Measurements from ENCODE around the gene DR1. TPM values are rescaled to one million over a fixed set of nuclear protein-coding genes. Genes with fewer than 3 reads are reported as not detected.

The DR1 gene
- total and polyA plus RNA-seq, 2 of the 13 experiments (the other 11 are each of a cell fraction or from before 2014, with no cell fraction given) = 17.8 to 42.3 TPM

DNA sequence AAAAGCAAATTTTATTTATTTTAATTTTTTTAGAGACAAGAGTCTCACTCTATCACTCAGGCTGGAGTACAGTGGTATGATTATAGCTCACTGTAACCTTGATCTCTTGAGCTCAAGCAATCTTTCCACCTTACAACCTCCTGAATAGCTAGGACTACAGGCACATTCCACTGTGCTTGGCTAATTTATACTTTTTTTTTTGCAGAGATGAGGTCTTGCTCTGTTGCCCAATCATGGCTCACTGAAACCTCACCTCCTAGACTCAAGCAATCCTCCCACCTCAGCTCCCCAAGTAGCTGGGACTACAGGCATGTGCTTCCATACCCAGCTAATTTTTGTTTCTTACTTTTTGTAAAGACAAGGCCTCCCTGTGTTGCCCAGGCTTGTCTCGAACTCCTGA, 49.5 kb downstream of the DR1 start (continued):
- no peak for TF ChIP-seq NR2F6 (IDR thresholded peaks at IDR 0.05)
- 0 out of 2 replicates have a peak, but pooled peaks have one; percentile 16 for TF ChIP-seq NR2F6 (CRISPR knock-in tag; IDR thresholded peaks at IDR 0.05)
- TF ChIP-seq KLF13 (CRISPR knock-in tag; IDR thresholded peaks at IDR 0.05) = no peak
- peak; percentile 31; the same call in 1 of the 2 replicates for TF ChIP-seq ZMYM4 (CRISPR knock-in tag; IDR thresholded peaks at IDR 0.05)
- TF ChIP-seq ATF7 (IDR thresholded peaks at IDR 0.05) = peak; percentile 40; the same call in 1 of the 2 replicates
- TF ChIP-seq ATF7 (CRISPR knock-in tag; IDR thresholded peaks at IDR 0.05) = peak; percentile 37; the same call in 1 of the 2 replicates
- TF ChIP-seq ETV6 (CRISPR knock-in tag; conservative IDR thresholded peaks at IDR 0.05) = no peak
- no peak for TF ChIP-seq HNRNPK (IDR thresholded peaks at IDR 0.05; ENCODE audit: low read depth, low read length, poor library complexity, severe bottlenecking)
- TF ChIP-seq, protein P1, sequence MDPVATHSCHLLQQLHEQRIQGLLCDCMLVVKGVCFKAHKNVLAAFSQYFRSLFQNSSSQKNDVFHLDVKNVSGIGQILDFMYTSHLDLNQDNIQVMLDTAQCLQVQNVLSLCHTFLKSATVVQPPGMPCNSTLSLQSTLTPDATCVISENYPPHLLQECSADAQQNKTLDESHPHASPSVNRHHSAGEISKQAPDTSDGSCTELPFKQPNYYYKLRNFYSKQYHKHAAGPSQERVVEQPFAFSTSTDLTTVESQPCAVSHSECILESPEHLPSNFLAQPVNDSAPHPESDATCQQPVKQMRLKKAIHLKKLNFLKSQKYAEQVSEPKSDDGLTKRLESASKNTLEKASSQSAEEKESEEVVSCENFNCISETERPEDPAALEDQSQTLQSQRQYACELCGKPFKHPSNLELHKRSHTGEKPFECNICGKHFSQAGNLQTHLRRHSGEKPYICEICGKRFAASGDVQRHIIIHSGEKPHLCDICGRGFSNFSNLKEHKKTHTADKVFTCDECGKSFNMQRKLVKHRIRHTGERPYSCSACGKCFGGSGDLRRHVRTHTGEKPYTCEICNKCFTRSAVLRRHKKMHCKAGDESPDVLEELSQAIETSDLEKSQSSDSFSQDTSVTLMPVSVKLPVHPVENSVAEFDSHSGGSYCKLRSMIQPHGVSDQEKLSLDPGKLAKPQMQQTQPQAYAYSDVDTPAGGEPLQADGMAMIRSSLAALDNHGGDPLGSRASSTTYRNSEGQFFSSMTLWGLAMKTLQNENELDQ (CRISPR knock-in tag; IDR thresholded peaks at IDR 0.05; ENCODE audit: borderline replicate concordance) = no peak
- peak; percentile 83 for TF ChIP-seq CEBPG (CRISPR knock-in tag; IDR thresholded peaks at IDR 0.05)
- TF ChIP-seq ZNF816 (CRISPR knock-in tag; IDR thresholded peaks at IDR 0.05; ENCODE audit: borderline replicate concordance) = no peak
- peak; percentile 62; the same call in 1 of the 2 replicates for TF ChIP-seq MIXL1 (CRISPR knock-in tag; IDR thresholded peaks at IDR 0.05)
- TF ChIP-seq KAT2B (IDR thresholded peaks at IDR 0.05; ENCODE audit: borderline replicate concordance, low read depth, low read length) = no peak
- peak; percentile 28; the same call in 1 of the 2 replicates for TF ChIP-seq HDAC2 (CRISPR knock-in tag; IDR thresholded peaks at IDR 0.05)
- no peak for TF ChIP-seq KLF6 (CRISPR knock-in tag; IDR thresholded peaks at IDR 0.05)
- peak; percentile 33; the same call in 1 of the 2 replicates for TF ChIP-seq SOX5 (CRISPR knock-in tag; IDR thresholded peaks at IDR 0.05; ENCODE audit: borderline replicate concordance)
- TF ChIP-seq BATF2 (CRISPR knock-in tag; IDR thresholded peaks at IDR 0.05) = no peak
- no peak for TF ChIP-seq ZNF230 (CRISPR knock-in tag; IDR thresholded peaks at IDR 0.05)
- no peak for TF ChIP-seq NRL (CRISPR knock-in tag; IDR thresholded peaks at IDR 0.05; ENCODE audit: borderline replicate concordance)
- no peak for TF ChIP-seq ZNF468 (CRISPR knock-in tag; IDR thresholded peaks at IDR 0.05)
- peak; percentile 75 for TF ChIP-seq ZKSCAN5 (CRISPR knock-in tag; IDR thresholded peaks at IDR 0.05)
- TF ChIP-seq CBX5 (CRISPR knock-in tag; IDR thresholded peaks at IDR 0.05; ENCODE audit: borderline replicate concordance) = no peak
- peak; percentile 16; the same call in 1 of the 2 replicates for TF ChIP-seq SIX1 (CRISPR knock-in tag; IDR thresholded peaks at IDR 0.05; ENCODE audit: borderline replicate concordance)
- 0 out of 2 replicates have a peak, but pooled peaks have one; percentile 26 for TF ChIP-seq GFI1 (CRISPR knock-in tag; IDR thresholded peaks at IDR 0.05; ENCODE audit: borderline replicate concordance)
- TF ChIP-seq, protein P2, sequence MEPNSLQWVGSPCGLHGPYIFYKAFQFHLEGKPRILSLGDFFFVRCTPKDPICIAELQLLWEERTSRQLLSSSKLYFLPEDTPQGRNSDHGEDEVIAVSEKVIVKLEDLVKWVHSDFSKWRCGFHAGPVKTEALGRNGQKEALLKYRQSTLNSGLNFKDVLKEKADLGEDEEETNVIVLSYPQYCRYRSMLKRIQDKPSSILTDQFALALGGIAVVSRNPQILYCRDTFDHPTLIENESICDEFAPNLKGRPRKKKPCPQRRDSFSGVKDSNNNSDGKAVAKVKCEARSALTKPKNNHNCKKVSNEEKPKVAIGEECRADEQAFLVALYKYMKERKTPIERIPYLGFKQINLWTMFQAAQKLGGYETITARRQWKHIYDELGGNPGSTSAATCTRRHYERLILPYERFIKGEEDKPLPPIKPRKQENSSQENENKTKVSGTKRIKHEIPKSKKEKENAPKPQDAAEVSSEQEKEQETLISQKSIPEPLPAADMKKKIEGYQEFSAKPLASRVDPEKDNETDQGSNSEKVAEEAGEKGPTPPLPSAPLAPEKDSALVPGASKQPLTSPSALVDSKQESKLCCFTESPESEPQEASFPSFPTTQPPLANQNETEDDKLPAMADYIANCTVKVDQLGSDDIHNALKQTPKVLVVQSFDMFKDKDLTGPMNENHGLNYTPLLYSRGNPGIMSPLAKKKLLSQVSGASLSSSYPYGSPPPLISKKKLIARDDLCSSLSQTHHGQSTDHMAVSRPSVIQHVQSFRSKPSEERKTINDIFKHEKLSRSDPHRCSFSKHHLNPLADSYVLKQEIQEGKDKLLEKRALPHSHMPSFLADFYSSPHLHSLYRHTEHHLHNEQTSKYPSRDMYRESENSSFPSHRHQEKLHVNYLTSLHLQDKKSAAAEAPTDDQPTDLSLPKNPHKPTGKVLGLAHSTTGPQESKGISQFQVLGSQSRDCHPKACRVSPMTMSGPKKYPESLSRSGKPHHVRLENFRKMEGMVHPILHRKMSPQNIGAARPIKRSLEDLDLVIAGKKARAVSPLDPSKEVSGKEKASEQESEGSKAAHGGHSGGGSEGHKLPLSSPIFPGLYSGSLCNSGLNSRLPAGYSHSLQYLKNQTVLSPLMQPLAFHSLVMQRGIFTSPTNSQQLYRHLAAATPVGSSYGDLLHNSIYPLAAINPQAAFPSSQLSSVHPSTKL (CRISPR knock-in tag; IDR thresholded peaks at IDR 0.05) = peak; percentile 59; the same call in 1 of the 2 replicates
- no peak for TF ChIP-seq U2AF1 (optimal IDR thresholded peaks at IDR 0.05; ENCODE audit: low read depth, low read length)
- TF ChIP-seq FOXM1 (CRISPR knock-in tag; IDR thresholded peaks at IDR 0.05) = no peak
- no peak for TF ChIP-seq ZNF83 (CRISPR knock-in tag; IDR thresholded peaks at IDR 0.05; ENCODE audit: borderline replicate concordance)

Measured in HepG2 (cell line).